Transverse colon (tissue), 4 donors: ENCODE results near the gene CACNA2D4. TPM values are rescaled to one million over a fixed set of nuclear protein-coding genes. Genes with fewer than 3 reads are reported as not detected.

Experiments used
- DNase-seq: peaks from one replicate; pipeline ENCODE4 v3.0.0-alpha.2; 2019
- H3K27ac ChIP-seq, 4 donors: fragments of 200-600 bp; sonication (generic); 2 replicates each; pipeline ENCODE4 v1.5.1; 2016 to 2018; ENCODE audit warnings: inconsistent platforms in 4 of 4
- H3K27me3 ChIP-seq: fragments of 200-600 bp; sonication (generic); 2 replicates; pipeline ENCODE4 v1.5.1; 2017; ENCODE audit warnings: inconsistent platforms
- H3K36me3 ChIP-seq, 4 donors: fragments of 200-600 bp; sonication (generic); 2 replicates each; pipeline ENCODE4 v1.5.1; 2017 to 2019; ENCODE audit warnings: inconsistent platforms in 4 of 4
- H3K4me1 ChIP-seq, 4 donors: fragments of 200-600 bp; sonication (generic); 2 replicates each; pipeline ENCODE4 v1.5.1; 2017 to 2020; ENCODE audit warnings: inconsistent platforms in 4 of 4
- H3K4me3 ChIP-seq, 4 donors: fragments of 200-600 bp; sonication (generic); 1 replicate in 1 of 4; 2 replicates in 3 of 4; pipeline versions ENCODE4 v1.5.1 to v1.6.1; 2017 to 2019; ENCODE audit warnings: inconsistent platforms in 4 of 4
- H3K9me3 ChIP-seq, 2 donors: fragments of 200-600 bp; sonication (generic); 2 replicates each; pipeline ENCODE4 v1.5.1; 2017 to 2019; ENCODE audit warnings: inconsistent platforms in 2 of 2
- EP300 ChIP-seq: sonication (generic); formaldehyde crosslinking; IDR thresholded peaks from one replicate; pipeline ENCODE4 v1.6.1; 2017; ENCODE audit warnings: antibody characterized with exemption, low read depth
- POLR2A ChIP-seq: fragments of 450-650 bp; IDR thresholded peaks from one replicate; pipeline ENCODE4 v1.6.1; 2016; ENCODE audit warnings: antibody characterized with exemption, mild to moderate bottlenecking, moderate library complexity
- POLR2AphosphoS5 ChIP-seq, 3 donors: sonication (generic); formaldehyde crosslinking; IDR thresholded peaks; one replicate each; pipeline ENCODE4 v1.6.1; 2016; ENCODE audit warnings: antibody characterized with exemption in 3 of 3
- WGBS, 2 donors: methylation state at CpG; one replicate each; pipeline ENCODE4 v1.1.5; 2018; ENCODE audit warnings: low coverage in 1 of 2; 5-methylcytosine and 5-hydroxymethylcytosine counted together
- in situ Hi-C, 4 donors: fragments of 200-750 bp; cut with MboI; loops; one replicate each; pipeline versions ENCODE4 v1.15.0 to v1.15.1; 2017; ENCODE audit warnings: low sequenced_read_pairs in 3 of 4, low pct_ligation_motif_present in 1 of 4, low pct_unique_long_range_greater_than_20kb in 1 of 4
- intact Hi-C: fragments of 100-400 bp; cut with DNase I; formaldehyde crosslinking; loops from one replicate; pipeline ENCODE4 v1.15.1; 2023; ENCODE audit warnings: low total_unique reads
- total RNA-seq, 4 donors: library from RNA; depleted of rRNA; stranded (reverse); fragments of >200 nt; gene quantifications; one replicate each; pipeline ENCODE4 v1.1.0, GENCODE V29; 2016
- TF ChIP-seq, protein P1 (sequence below), 5 experiments: fragments of 200-600 bp in 3 of 5; fragments of 450-650 bp in 2 of 5; sonication (generic) in 3 of 5; IDR thresholded peaks; 1 replicate in 2 of 5; 2 replicates in 3 of 5; pipeline ENCODE4 v1.5.1; 2016 to 2017; ENCODE audit warnings: antibody characterized with exemption in 5 of 5, inconsistent platforms in 3 of 5, mild to moderate bottlenecking in 2 of 5, moderate library complexity in 1 of 5

The CACNA2D4 gene
- total RNA-seq, 4 donors from 2014 or later: 6.5 to 22.8 (median 7.2) TPM; not detected in 1

- H3K27me3 ChIP-seq: no peaks in the 10 kb centered on the region
- 72 to 100% methylated on average over 2 to 6 of the region's 6 CpGs for WGBS, 2 donors
- TF ChIP-seq POLR2A: no peak
- TF ChIP-seq EP300: no peak
- no peak for TF ChIP-seq POLR2AphosphoS5 (IDR thresholded peaks at IDR 0.05)
- TF ChIP-seq, protein P1, sequence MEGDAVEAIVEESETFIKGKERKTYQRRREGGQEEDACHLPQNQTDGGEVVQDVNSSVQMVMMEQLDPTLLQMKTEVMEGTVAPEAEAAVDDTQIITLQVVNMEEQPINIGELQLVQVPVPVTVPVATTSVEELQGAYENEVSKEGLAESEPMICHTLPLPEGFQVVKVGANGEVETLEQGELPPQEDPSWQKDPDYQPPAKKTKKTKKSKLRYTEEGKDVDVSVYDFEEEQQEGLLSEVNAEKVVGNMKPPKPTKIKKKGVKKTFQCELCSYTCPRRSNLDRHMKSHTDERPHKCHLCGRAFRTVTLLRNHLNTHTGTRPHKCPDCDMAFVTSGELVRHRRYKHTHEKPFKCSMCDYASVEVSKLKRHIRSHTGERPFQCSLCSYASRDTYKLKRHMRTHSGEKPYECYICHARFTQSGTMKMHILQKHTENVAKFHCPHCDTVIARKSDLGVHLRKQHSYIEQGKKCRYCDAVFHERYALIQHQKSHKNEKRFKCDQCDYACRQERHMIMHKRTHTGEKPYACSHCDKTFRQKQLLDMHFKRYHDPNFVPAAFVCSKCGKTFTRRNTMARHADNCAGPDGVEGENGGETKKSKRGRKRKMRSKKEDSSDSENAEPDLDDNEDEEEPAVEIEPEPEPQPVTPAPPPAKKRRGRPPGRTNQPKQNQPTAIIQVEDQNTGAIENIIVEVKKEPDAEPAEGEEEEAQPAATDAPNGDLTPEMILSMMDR (IDR thresholded peaks at IDR 0.05): no peak
- intact Hi-C loops (no loop called here), in situ Hi-C loops (loop anchor here (5.0 to 10.0 kb wide), 3 partner anchors 133 to 140 kb away; no protein-coding TSS in a partner anchor)
- no peak overlapping the region for H3K27ac ChIP-seq
- H3K9me3 ChIP-seq: no peaks in the 10 kb centered on the region
- no peak overlapping the region for H3K4me3 ChIP-seq
- no peaks in the 10 kb centered on the region for H3K4me1 ChIP-seq
- no peak for DNase-seq
- H3K36me3 ChIP-seq: peaks cover 0 to 23% (median 5%) of the 10 kb centered on the region in 4 donors
Measured at GRCh38 chr12:1787714-1788113, 130.7 kb downstream of the CACNA2D4 start.

DNA sequence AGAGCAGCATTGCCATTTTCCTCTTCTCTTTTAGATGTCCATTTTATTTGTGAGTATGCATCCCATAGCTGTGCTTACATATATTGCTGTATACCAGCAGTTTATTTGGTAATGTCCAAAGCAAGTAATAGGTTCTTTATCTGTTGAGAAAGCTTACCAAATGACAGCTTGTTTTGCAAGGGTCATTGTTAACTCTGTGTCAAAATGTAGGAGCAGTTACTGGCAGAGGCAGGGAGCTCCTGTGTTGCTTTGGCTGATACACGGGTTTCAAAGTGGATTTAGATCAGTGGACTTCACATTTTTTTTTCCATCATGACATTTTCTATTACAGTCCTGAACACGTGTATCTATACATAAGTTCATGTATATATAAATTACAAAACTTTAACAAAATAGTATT is 136.2 kb downstream of the CACNA2D4 start:
- intact Hi-C loops: no loop called here
- no peak overlapping the region for H3K27ac ChIP-seq

GRCh38 chr12:1781772-1782171 is 136.7 kb downstream of the CACNA2D4 start:
- intact Hi-C loops: no loop called here
- H3K36me3 ChIP-seq: peaks cover 0 to 23% (median 5%) of the 10 kb centered on the region in 4 donors
- H3K27ac ChIP-seq: no peak overlapping the region
- no peaks in the 10 kb centered on the region for H3K9me3 ChIP-seq
- no peak overlapping the region for H3K4me3 ChIP-seq
- 67% methylated on average over 2 of the region's 2 CpGs; no CpG with 5 or more reads in 1 of the 2 donors for WGBS, 2 donors
- in situ Hi-C loops: loop anchor here in 1 of 4 donors (10.0 kb wide), 1 partner anchor 127 kb away; no protein-coding TSS in a partner anchor
- TF ChIP-seq POLR2A: no peak
- TF ChIP-seq POLR2AphosphoS5 (IDR thresholded peaks at IDR 0.05): no peak
- TF ChIP-seq EP300: no peak
- TF ChIP-seq, protein P1 (IDR thresholded peaks at IDR 0.05): no peak
- H3K4me1 ChIP-seq: peaks cover 0 to 8% (median 0%) of the 10 kb centered on the region in 4 donors
- DNase-seq: no peak
- H3K27me3 ChIP-seq: no peaks in the 10 kb centered on the region

More for the DNA sequence above, 136.2 kb downstream of the CACNA2D4 start:
- Histone ChIP-seq H3K27me3 (no peaks in the 10 kb centered on the region), H3K4me1 (peaks cover 0 to 8% (median 0%) of the 10 kb centered on the region in 4 donors), H3K4me3 (no peak overlapping the region), H3K9me3 (no peaks in the 10 kb centered on the region), H3K36me3 (peaks cover 0 to 23% (median 5%) of the 10 kb centered on the region in 4 donors)
- WGBS, 2 donors: 69 to 70% methylated on average over 2 of the region's 2 CpGs
- TF ChIP-seq, protein P1 (IDR thresholded peaks at IDR 0.05): no peak
- TF ChIP-seq POLR2AphosphoS5 (IDR thresholded peaks at IDR 0.05) (no peak), EP300 (no peak), POLR2A (no peak)
- in situ Hi-C loops: loop anchor here in 1 of 4 donors (10.0 kb wide), 1 partner anchor 127 kb away; no protein-coding TSS in a partner anchor
- no peak for DNase-seq

DNA sequence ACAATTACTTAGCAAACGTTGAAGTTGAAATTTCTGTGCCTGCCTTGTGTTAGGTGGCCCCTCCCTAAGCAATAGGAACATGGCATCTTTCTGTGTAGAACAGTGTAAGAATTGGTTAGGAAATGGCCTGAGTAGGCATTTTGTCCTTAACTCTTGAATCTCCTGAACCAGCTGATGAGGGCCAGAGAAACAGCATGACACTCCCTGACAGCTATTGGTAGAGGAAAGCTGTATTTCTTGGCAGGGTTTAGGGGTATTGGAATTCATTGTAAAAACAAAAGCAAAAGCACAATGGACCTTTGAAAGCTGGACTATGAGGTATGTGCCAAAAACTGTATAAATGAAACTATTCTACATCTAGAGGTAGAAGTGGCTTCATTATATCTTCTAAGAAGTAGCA is 138.7 kb downstream of the CACNA2D4 start:
- WGBS, 2 donors: 57 to 67% methylated on average over 1 of the region's 1 CpG
- in situ Hi-C loops: loop anchor here in 1 of 4 donors (10.0 kb wide), 1 partner anchor 125 kb away; no protein-coding TSS in a partner anchor
- TF ChIP-seq POLR2A (no peak), POLR2AphosphoS5 (IDR thresholded peaks at IDR 0.05) (no peak), EP300 (no peak)
- TF ChIP-seq, protein P1 (IDR thresholded peaks at IDR 0.05): no peak

More for the DNA sequence above, 138.7 kb downstream of the CACNA2D4 start:
- peaks cover 0 to 8% (median 0%) of the 10 kb centered on the region in 4 donors for H3K4me1 ChIP-seq
- H3K4me3 ChIP-seq: no peak overlapping the region
- intact Hi-C loops: no loop called here
- H3K27ac ChIP-seq: no peak overlapping the region
- DNase-seq: no peak
- H3K36me3 ChIP-seq: peaks cover 0 to 6% (median 0%) of the 10 kb centered on the region in 4 donors
- H3K9me3 ChIP-seq: no peaks in the 10 kb centered on the region
- no peaks in the 10 kb centered on the region for H3K27me3 ChIP-seq
